ENCODE measurements around the gene TACC3.
A peak's percentile ranks its signal among the peaks of the same experiment; 100 is the strongest.
"Not testable (repeated sequence)": the region's sequence is repeated elsewhere in the genome, so short reads cannot be mapped to it uniquely, and the experiment has no call there.

The TACC3 gene

DNA sequence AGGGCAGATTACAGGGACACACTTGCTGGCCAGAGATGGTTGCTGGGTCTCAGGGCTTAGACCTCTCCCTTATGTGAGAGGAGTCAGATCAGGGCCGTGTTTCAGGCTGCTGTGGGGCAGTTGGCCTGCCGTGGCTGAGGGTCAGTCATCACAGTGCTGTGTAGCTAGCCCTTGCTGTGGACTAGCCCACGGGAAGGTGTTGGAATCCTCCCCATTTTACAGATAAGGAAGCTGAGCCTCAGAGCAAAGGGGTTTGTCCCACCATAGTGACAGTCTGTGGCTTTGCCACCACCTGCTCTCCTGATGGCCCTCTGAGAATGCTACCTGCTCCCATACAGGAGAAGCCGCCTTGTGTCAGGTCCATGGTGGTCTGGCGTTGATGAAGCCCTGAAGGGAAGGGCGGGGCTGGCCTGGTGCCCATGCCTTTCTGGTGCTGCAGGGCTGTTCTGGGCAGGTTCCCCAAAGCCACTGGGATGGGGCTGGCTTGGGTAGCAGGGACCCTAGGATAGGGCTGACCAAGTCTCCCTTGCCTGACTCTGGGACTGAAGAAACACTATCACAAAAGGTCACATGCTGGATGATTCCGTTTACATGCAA, 34.8 kb upstream of the TACC3 start:
- TF ChIP-seq, protein P1, sequence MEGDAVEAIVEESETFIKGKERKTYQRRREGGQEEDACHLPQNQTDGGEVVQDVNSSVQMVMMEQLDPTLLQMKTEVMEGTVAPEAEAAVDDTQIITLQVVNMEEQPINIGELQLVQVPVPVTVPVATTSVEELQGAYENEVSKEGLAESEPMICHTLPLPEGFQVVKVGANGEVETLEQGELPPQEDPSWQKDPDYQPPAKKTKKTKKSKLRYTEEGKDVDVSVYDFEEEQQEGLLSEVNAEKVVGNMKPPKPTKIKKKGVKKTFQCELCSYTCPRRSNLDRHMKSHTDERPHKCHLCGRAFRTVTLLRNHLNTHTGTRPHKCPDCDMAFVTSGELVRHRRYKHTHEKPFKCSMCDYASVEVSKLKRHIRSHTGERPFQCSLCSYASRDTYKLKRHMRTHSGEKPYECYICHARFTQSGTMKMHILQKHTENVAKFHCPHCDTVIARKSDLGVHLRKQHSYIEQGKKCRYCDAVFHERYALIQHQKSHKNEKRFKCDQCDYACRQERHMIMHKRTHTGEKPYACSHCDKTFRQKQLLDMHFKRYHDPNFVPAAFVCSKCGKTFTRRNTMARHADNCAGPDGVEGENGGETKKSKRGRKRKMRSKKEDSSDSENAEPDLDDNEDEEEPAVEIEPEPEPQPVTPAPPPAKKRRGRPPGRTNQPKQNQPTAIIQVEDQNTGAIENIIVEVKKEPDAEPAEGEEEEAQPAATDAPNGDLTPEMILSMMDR (IDR thresholded peaks at IDR 0.05; ENCODE audit: low read length, missing control alignments) = no peak
- H3K4me3 ChIP-seq (replicated peaks; ENCODE audit: low read depth, low read length) = no peak overlapping the region
- DNase-seq (ENCODE audit: low read depth) = no peak

DNA sequence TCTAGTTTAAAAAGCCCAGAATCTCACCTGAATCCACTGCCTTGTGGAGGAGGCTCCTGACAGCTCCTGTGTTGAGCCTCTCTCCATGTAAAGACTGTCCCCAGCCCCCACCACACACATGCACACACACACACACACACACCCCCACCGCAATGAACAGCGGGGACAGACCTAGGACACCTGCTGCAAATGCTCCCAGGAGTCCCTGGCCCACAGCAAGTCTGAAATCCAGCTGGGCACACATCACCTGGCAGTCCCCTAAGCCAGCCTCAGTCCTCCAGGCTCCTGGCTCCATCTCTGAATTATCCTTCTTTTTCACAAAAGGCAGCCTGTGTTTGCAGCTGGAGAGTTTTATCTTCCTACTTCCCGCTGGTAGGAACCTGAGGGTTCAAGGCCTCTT, 30.6 kb upstream of the TACC3 start:
- H3K4me3 ChIP-seq (replicated peaks; ENCODE audit: low read depth, low read length) = no peak overlapping the region
- TF ChIP-seq, protein P1 (IDR thresholded peaks at IDR 0.05; ENCODE audit: low read length, missing control alignments) = no peak
- DNase-seq (ENCODE audit: low read depth) = no peak

DNA sequence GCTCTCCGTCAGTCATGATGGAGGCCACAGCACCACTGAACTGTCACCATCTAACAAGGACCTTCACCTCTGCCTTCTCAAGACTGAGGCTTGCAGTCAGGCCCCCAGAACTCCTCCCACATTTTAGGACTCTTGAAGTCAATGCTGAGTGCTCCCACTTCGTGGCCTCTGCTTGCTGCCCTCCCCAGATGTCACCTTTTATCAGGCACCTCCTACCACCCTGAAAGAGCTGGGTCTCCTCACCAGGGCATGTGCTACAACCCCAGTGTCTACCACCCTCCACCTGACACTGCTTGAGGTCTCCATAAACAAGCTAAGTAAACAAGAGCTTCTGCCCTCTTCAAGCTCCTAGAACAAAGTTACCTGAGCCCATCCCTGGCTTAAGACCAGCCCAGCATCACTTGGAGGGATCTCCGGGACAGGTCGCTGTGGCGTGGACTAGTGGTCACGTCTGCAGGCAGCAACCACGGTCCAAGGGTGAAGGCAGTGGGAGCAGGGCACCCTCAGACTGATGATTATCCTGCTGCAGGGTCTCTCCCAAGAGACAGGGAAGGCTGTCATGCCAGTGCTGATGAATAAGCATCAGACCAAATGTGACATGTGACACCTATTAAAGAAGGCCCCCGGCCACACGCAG, 29.5 kb upstream of the TACC3 start:
- TF ChIP-seq, protein P1 (IDR thresholded peaks at IDR 0.05; ENCODE audit: low read length, missing control alignments) = no peak
- no peak overlapping the region for H3K4me3 ChIP-seq (replicated peaks; ENCODE audit: low read depth, low read length)
- DNase-seq (ENCODE audit: low read depth) = no peak

DNA sequence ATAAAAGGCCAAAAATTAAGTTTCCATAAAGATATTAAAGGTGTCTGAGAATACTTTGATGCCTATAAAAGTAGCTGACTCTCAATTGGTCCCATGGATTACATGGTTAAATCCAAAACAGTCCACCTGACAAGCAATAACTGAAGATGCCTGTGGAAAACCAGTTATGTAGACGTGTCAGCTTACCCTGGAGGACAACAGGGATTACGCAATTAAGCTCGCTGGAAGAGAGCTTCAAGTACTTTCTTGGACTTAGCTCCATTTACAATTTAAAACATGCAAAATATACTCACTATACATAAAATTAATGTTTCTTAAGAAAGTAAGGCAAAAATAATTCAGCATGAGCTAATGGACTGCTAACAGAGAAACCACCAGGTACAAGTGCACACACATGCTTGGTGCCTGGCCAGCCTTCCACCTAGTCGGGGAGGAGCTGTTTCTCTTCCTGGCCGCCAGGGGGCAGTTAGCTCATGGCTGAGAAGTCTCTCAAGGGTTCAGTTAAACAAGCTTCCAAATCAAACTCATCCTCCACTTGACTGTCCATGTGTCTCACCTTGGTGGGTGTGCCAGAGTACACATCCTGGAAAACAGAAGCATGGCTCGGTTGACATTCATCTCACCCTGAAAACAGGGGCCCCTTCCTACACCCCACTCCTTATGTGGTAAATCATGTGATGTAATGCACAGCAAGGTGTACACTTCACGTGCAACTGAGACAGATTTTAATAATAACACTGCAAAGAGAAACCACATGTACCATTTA, 28.0 kb upstream of the TACC3 start:
- TF ChIP-seq, protein P1 (IDR thresholded peaks at IDR 0.05; ENCODE audit: low read length, missing control alignments) = peak; percentile 99

DNA sequence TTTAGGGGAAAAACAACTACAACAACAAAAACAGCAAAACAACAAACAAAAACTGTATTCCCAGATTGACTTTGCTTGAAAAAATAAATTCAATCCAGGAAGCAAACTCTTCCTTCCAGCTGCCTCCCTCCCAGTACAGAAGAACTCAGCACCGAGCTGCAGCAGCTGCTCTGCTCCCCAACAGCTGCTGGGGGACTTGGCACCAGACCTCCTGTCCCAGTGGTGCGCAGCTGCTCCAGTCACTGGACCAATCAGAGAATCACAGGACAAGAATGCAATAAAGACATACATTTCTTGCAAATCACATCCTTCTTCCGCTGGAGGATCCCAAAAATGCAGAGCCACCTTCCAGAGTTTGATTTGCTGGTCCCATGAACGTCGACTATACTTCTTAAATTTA, 25.4 kb upstream of the TACC3 start:
- TF ChIP-seq, protein P1 (IDR thresholded peaks at IDR 0.05; ENCODE audit: low read length, missing control alignments) = no peak
- no peak overlapping the region for H3K4me3 ChIP-seq (replicated peaks; ENCODE audit: low read depth, low read length)

More for the DNA sequence above, 28.0 kb upstream of the TACC3 start:
- DNase-seq (ENCODE audit: low read depth) = peak; percentile 84
- H3K4me3 ChIP-seq (replicated peaks; ENCODE audit: low read depth, low read length) = no peak overlapping the region

DNA sequence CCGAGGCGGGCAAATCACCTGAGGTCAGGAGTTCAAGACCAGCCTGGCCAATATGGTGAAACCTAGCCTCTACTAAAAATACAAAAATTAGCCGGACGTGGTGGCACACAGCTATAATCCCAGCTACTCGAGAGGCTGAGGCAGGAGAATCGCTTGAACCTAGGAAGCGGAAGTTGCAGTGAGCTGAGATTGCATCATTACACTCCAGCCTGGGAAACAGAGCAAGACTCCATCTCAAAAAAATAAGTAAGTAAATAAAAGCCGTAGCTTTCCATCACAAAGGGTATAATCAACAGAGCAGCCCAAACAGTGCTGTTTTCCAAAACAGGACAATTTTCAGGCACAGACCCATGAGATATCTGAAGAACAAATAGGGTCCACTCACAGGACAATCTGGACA, 19.6 kb upstream of the TACC3 start:
- not testable (repeated sequence) for DNase-seq (ENCODE audit: low read depth); H3K4me3 ChIP-seq (replicated peaks; ENCODE audit: low read depth, low read length)

More for the DNA sequence above, 25.4 kb upstream of the TACC3 start:
- no peak for DNase-seq (ENCODE audit: low read depth)

DNA sequence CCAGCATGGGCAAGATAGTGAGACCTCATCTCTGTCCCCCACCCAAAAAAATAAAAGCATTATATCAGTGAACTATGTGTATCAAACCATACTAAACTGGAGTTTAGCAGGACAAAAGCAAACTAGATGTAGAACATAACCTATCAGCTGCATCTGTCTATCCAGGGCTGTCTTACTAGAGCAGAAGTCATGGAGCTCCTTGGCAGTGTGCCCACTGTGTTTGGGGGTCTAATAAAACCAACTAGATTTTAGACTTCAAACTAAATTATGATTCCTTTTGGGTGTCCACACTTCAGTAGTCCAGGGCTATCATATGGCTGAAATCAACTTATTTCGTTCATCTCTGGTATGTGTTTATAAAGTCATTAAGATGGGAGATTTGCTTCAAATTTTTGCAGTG, 17.5 kb upstream of the TACC3 start:
- no peak overlapping the region for H3K4me3 ChIP-seq (replicated peaks; ENCODE audit: low read depth, low read length)
- no peak for DNase-seq (ENCODE audit: low read depth)
- TF ChIP-seq, protein P1 (IDR thresholded peaks at IDR 0.05; ENCODE audit: low read length, missing control alignments) = no peak
